H1 (cell line): ENCODE measurements around the gene FOXN4. TPM values are rescaled to one million over a fixed set of nuclear protein-coding genes. Genes with fewer than 3 reads are reported as not detected.

ENCODE experiments used
- CTCF ChIA-PET: fragments of 300-600 bp; sonication (Branson Sonifier 250); formaldehyde crosslinking; loops from one replicate; lab custom pipeline; 2021; ENCODE audit not compliant: partially characterized antibody; lab: Charles Lee
- POLR2A ChIA-PET: fragments of 300-600 bp; sonication (Branson Sonifier 250); formaldehyde crosslinking; loops from one replicate; lab custom pipeline; 2021; ENCODE audit warnings: inconsistent platforms; ENCODE audit not compliant: partially characterized antibody; lab: Charles Lee
- DNase-seq, 2 experiments: peaks; one replicate each; pipeline versions ENCODE4 v3.0.0 to v3.0.0-alpha.2; 2010 to 2022; ENCODE audit warnings: low spot score in 2 of 2, low read depth in 1 of 2, mixed read lengths in 1 of 2
- FAIRE-seq: peaks from 2 replicates; lab custom pipeline; 2011; peaks lifted over from hg19 to GRCh38; lab: Jason Lieb, UNC
- H2AFZ ChIP-seq: 2 replicates; pipeline ENCODE4 v1.8.1; 2012; ENCODE audit warnings: low read length, inconsistent platforms
- H2AK5ac ChIP-seq: 2 replicates; pipeline ENCODE4 v1.6.1; 2013; ENCODE audit warnings: low read depth, low read length
- H2BK120ac ChIP-seq: replicated peaks from 2 replicates; pipeline ENCODE3; 2013; ENCODE audit warnings: low read depth, low read length, inconsistent platforms
- H2BK12ac ChIP-seq: 2 replicates; pipeline ENCODE4 v1.6.1; 2013; ENCODE audit warnings: low read depth, low read length
- H2BK15ac ChIP-seq: 2 replicates; pipeline ENCODE4 v1.6.1; 2013; ENCODE audit warnings: low read length
- H2BK20ac ChIP-seq: 2 replicates; pipeline ENCODE4 v1.6.1; 2013; ENCODE audit warnings: low read length
- H2BK5ac ChIP-seq: 2 replicates; pipeline ENCODE4 v1.6.1; 2013; ENCODE audit warnings: low read depth, low read length
- H3K14ac ChIP-seq: 2 replicates; pipeline ENCODE4 v1.6.1; 2013; ENCODE audit warnings: inconsistent platforms; ENCODE audit not compliant: insufficient read length
- H3K18ac ChIP-seq: 2 replicates; pipeline ENCODE4 v1.6.1; 2013; ENCODE audit warnings: low read length; ENCODE audit errors: extremely low read depth
- H3K23ac ChIP-seq: 2 replicates; pipeline ENCODE4 v1.6.1; 2013; ENCODE audit warnings: inconsistent platforms; ENCODE audit not compliant: insufficient read length
- H3K23me2 ChIP-seq: 2 replicates; pipeline ENCODE4 v1.6.1; 2013; ENCODE audit warnings: low read depth, low read length
- H3K27ac ChIP-seq: 2 replicates; pipeline ENCODE4 v1.6.1; 2011; ENCODE audit warnings: low read depth, low read length, inconsistent platforms
- H3K27me3 ChIP-seq, 4 experiments: replicated peaks in 1 of 4; 1 replicate in 1 of 4; 2 replicates in 3 of 4; pipeline versions ENCODE4 v1.6.1 to v1.8.1; 2011 to 2013; ENCODE audit warnings: low read length in 3 of 4, mild to moderate bottlenecking in 3 of 4, inconsistent platforms in 2 of 4, mixed read lengths in 2 of 4, moderate library complexity in 1 of 4; ENCODE audit not compliant: control insufficient read depth in 3 of 4, insufficient read depth in 3 of 4; ENCODE audit errors: extremely low read depth in 1 of 4
- H3K36me3 ChIP-seq, 4 experiments: 2 replicates each; pipeline versions ENCODE4 v1.6.1 to v1.8.1; 2011 to 2013; ENCODE audit warnings: mild to moderate bottlenecking in 4 of 4, low read length in 3 of 4, moderate library complexity in 2 of 4, control low read depth in 1 of 4, inconsistent platforms in 1 of 4; ENCODE audit not compliant: insufficient read depth in 4 of 4, control insufficient read depth in 2 of 4
- H3K4ac ChIP-seq: replicated peaks from 2 replicates; pipeline ENCODE3; 2013; ENCODE audit warnings: low read length, low read depth, mixed read lengths, inconsistent platforms; ENCODE audit not compliant: insufficient read length
- H3K4me1 ChIP-seq, 4 experiments: replicated peaks in 1 of 4; 1 replicate in 1 of 4; 2 replicates in 3 of 4; pipeline versions ENCODE4 v1.6.1 to v1.8.1; 2011 to 2013; ENCODE audit warnings: low read length in 3 of 4, inconsistent platforms in 2 of 4, mixed read lengths in 1 of 4; ENCODE audit not compliant: insufficient read depth in 4 of 4, control insufficient read depth in 3 of 4
- H3K4me2 ChIP-seq, 2 experiments: 2 replicates each; pipeline versions ENCODE4 v1.6.1 to v1.8.1; 2011 to 2013; ENCODE audit warnings: low read depth in 2 of 2, low read length in 2 of 2, control low read depth in 1 of 2, inconsistent platforms in 1 of 2, mild to moderate bottlenecking in 1 of 2; ENCODE audit not compliant: insufficient read depth in 1 of 2
- H3K4me3 ChIP-seq, 4 experiments: fragments of 200-600, 300-600 bp in 1 of 4; sonication (generic), shearing (Covaris generic), sonication (Bioruptor Twin) in 1 of 4; 2 replicates each; pipeline versions ENCODE4 v1.5.1 to v1.8.1; 2011 to 2016; ENCODE audit warnings: low read length in 4 of 4, low read depth in 3 of 4, control low read depth in 2 of 4, inconsistent platforms in 2 of 4, mild to moderate bottlenecking in 2 of 4, mixed read lengths in 1 of 4, moderate library complexity in 1 of 4; ENCODE audit not compliant: insufficient read depth in 2 of 4; ENCODE audit errors: extremely low read depth in 1 of 4
- H3K56ac ChIP-seq: replicated peaks from 2 replicates; pipeline ENCODE3; 2013; ENCODE audit warnings: low read depth, mild to moderate bottlenecking, mixed read lengths, low read length, inconsistent platforms; ENCODE audit not compliant: insufficient read length
- H3K79me1 ChIP-seq: 2 replicates; pipeline ENCODE4 v1.6.1; 2013; ENCODE audit warnings: low read depth, low read length, control low read depth
- H3K79me2 ChIP-seq, 2 experiments: 2 replicates each; pipeline versions ENCODE4 v1.6.1 to v1.8.1; 2012 to 2013; ENCODE audit warnings: low read length in 2 of 2, mild to moderate bottlenecking in 2 of 2, inconsistent platforms in 1 of 2; ENCODE audit not compliant: insufficient read depth in 2 of 2, control insufficient read depth in 1 of 2
- H3K9ac ChIP-seq, 4 experiments: replicated peaks in 1 of 4; 1 replicate in 1 of 4; 2 replicates in 3 of 4; pipeline versions ENCODE4 v1.6.1 to v1.8.1; 2011 to 2013; ENCODE audit warnings: low read depth in 3 of 4, low read length in 3 of 4, control low read depth in 2 of 4, mild to moderate bottlenecking in 2 of 4, moderate library complexity in 2 of 4, inconsistent platforms in 1 of 4; ENCODE audit errors: extremely low read depth in 1 of 4
- H3K9me3 ChIP-seq, 2 experiments: 2 replicates each; pipeline versions ENCODE4 v1.6.1 to v1.8.1; 2012 to 2013; ENCODE audit warnings: mild to moderate bottlenecking in 2 of 2, moderate library complexity in 2 of 2, control low read depth in 1 of 2, inconsistent platforms in 1 of 2, low read depth in 1 of 2, low read length in 1 of 2, mixed read lengths in 1 of 2; ENCODE audit not compliant: insufficient read depth in 2 of 2
- H4K20me1 ChIP-seq, 2 experiments: replicated peaks in 1 of 2; 2 replicates each; pipeline versions ENCODE3 to v1.8.1; 2011 to 2013; ENCODE audit warnings: inconsistent platforms in 2 of 2, low read length in 2 of 2, mild to moderate bottlenecking in 1 of 2; ENCODE audit not compliant: insufficient read depth in 2 of 2, control insufficient read depth in 1 of 2
- H4K5ac ChIP-seq: 2 replicates; pipeline ENCODE4 v1.6.1; 2013; ENCODE audit warnings: low read length, low read depth, mixed read lengths, inconsistent platforms; ENCODE audit not compliant: insufficient read length
- H4K8ac ChIP-seq: 2 replicates; pipeline ENCODE4 v1.8.0; 2013; ENCODE audit warnings: mild to moderate bottlenecking, moderate library complexity, low read length, inconsistent platforms; ENCODE audit not compliant: insufficient read depth; ENCODE audit errors: extremely low read depth
- H4K91ac ChIP-seq: replicated peaks from 2 replicates; pipeline ENCODE3; 2013; ENCODE audit warnings: low read length, mixed read lengths, inconsistent platforms; ENCODE audit not compliant: insufficient read length
- ASH2L ChIP-seq: fragments of 200-600, 300-600 bp; sonication (generic); IDR thresholded peaks from one replicate; pipeline ENCODE4 v1.7.1; 2017; ENCODE audit warnings: low read length
- BACH1 ChIP-seq: IDR thresholded peaks from 2 replicates; pipeline ENCODE4 v1.6.1; 2012; ENCODE audit warnings: low read length, improper control_type of control experiment
- CBX5 ChIP-seq: fragments of 300-800, 300-1000 bp; sonication (generic); IDR thresholded peaks from 2 replicates; pipeline ENCODE4 v1.7.1; 2016; ENCODE audit warnings: antibody characterized with exemption, low read length, low read depth
- E2F6 ChIP-seq: IDR thresholded peaks from 2 replicates; pipeline ENCODE4 v1.6.1; 2012; ENCODE audit warnings: inconsistent platforms
- JUND ChIP-seq: IDR thresholded peaks from 2 replicates; pipeline ENCODE4 v1.6.1; 2011; ENCODE audit warnings: mild to moderate bottlenecking, improper control_type of control experiment, low read length
- RNF2 ChIP-seq: fragments of 200-900, 300-1000 bp; sonication (generic); IDR thresholded peaks from 2 replicates; pipeline ENCODE4 v1.7.1; 2016; ENCODE audit warnings: borderline replicate concordance, low read depth, mild to moderate bottlenecking, antibody characterized with exemption, low read length; ENCODE audit not compliant: poor library complexity, severe bottlenecking; ENCODE audit errors: missing control alignments
- SIRT6 ChIP-seq: IDR thresholded peaks from one replicate; pipeline ENCODE4 v1.7.1; 2012; ENCODE audit warnings: low read length, inconsistent platforms
- SP2 ChIP-seq: IDR thresholded peaks from 2 replicates; pipeline ENCODE4 v1.6.1; 2012; ENCODE audit warnings: mild to moderate bottlenecking, low read length, inconsistent platforms
- ZNF274 ChIP-seq: IDR thresholded peaks from 2 replicates; pipeline ENCODE4 v1.7.0; 2012; ENCODE audit warnings: low read length, borderline replicate concordance; ENCODE audit errors: extremely low read depth
- WGBS, 2 experiments: shearing (Covaris generic) in 1 of 2; methylation state at CpG; one replicate each; pipeline versions ENCODE4 v1.1.6 to v1.1.7; 2013 to 2015; ENCODE audit warnings: low lambda C conversion rate in 2 of 2, mixed read lengths in 2 of 2, inconsistent platforms in 1 of 2, low coverage in 1 of 2, missing lambda C conversion rate in 1 of 2; ENCODE audit not compliant: insufficient replicate concordance in 2 of 2, insufficient coverage in 1 of 2, insufficient read length in 1 of 2; ENCODE audit errors: extremely low coverage in 1 of 2, missing lambda C conversion rate in 1 of 2; 5-methylcytosine and 5-hydroxymethylcytosine counted together
- polyA plus RNA-seq, 7 experiments: library from polyadenylated mRNA; depleted of rRNA in 3 of 7; stranded (reverse) in 5 of 7; unstranded in 2 of 7; fragments of >200 nt in 5 of 7; fragments of 200-250 nt in 2 of 7; gene quantifications; 1 replicate in 5 of 7; 2 replicates in 1 of 7; 4 replicates in 1 of 7; pipeline versions ENCODE4 v1.2.1 to v1.2.3, GENCODE V29; 2011 to 2013; ENCODE audit warnings: missing spikeins in 2 of 7, mixed read lengths in 2 of 7
- total RNA-seq: library from RNA; stranded (reverse); fragmentation: NEBNext Ultra II Directional; extraction: Animal tissue kit (Norgen Biotek cat#: 25700); gene quantifications from 2 replicates; pipeline ENCODE4 v1.2.1, GENCODE V29; 2021
- TF ChIP-seq, protein P1 (sequence below): IDR thresholded peaks from 2 replicates; pipeline ENCODE4 v1.6.1; 2011; ENCODE audit warnings: low read depth, mild to moderate bottlenecking, low read length; ENCODE audit not compliant: insufficient read depth

Gene FOXN4
- total and polyA plus RNA-seq, 2 of the 8 experiments (the other 6 are each of a cell fraction or from before 2014, with no cell fraction given), result 0.26 to 0.29 TPM

DNA sequence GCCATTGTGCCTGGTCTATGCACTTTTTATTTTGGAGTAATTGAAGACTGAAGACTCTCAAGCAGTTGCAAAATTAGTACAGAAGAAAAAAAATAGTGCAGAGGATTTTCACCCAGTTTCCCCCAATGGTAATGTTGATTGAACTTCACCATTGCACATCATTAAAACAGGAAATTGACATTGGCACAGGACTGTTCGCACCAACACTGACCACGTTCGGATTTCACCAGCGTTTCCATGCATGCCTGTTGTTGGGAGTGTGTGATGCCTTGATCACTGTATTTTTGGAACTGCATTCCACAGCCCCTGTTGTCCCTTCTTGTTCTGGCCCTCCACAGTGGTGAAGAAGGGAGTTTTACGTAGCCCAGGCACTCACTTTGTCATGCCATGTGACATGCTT is 67.1 kb downstream of the FOXN4 start:
- FAIRE-seq (no peak), DNase-seq (no peak)
- H4K91ac ChIP-seq, result no peak overlapping the region
- no peak overlapping the region for H2BK12ac ChIP-seq
- H3K27me3 ChIP-seq, result no peaks in the 10 kb centered on the region
- H2BK20ac ChIP-seq, result no peak overlapping the region
- H3K4ac ChIP-seq, result no peak overlapping the region
- no peak overlapping the region for H3K4me2 ChIP-seq
- H4K5ac ChIP-seq, result no peak overlapping the region
- no peaks in the 10 kb centered on the region for H3K23me2 ChIP-seq
- no peak overlapping the region for H4K8ac ChIP-seq
- peaks cover 0 to 19% (median 5%) of the 10 kb centered on the region in 4 experiments; a peak in 6 of 8 replicates for H3K36me3 ChIP-seq
- H3K14ac ChIP-seq, result no peak overlapping the region
- no peaks in the 10 kb centered on the region for H3K79me2 ChIP-seq
- no peak overlapping the region for H3K18ac ChIP-seq
- H4K20me1 ChIP-seq, result peaks cover 0 to 1% of the 10 kb centered on the region in 2 experiments
- no peak overlapping the region for H2AFZ ChIP-seq
- H3K23ac ChIP-seq, result no peak overlapping the region
- 95% methylated on average over 5 of the region's 5 CpGs; no CpG with 5 or more reads in 1 of the 2 experiments for WGBS, 2 experiments
- no peak overlapping the region for H3K4me3 ChIP-seq
- POLR2A ChIA-PET, result no interaction called here
- no peak overlapping the region for H3K56ac ChIP-seq
- no peaks in the 10 kb centered on the region for H3K79me1 ChIP-seq
- H2BK15ac ChIP-seq, result no peak overlapping the region
- TF ChIP-seq SP2 (no peak), ASH2L (no peak), BACH1 (no peak), CBX5 (no peak), RNF2 (no peak), JUND (no peak), E2F6 (no peak), ZNF274 (no peak), SIRT6 (no peak)
- TF ChIP-seq, protein P1, sequence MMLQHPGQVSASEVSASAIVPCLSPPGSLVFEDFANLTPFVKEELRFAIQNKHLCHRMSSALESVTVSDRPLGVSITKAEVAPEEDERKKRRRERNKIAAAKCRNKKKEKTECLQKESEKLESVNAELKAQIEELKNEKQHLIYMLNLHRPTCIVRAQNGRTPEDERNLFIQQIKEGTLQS, result no peak
- CTCF ChIA-PET, result no interaction called here
- H2BK120ac ChIP-seq, result no peak overlapping the region
- no peaks in the 10 kb centered on the region for H3K9me3 ChIP-seq
- H3K9ac ChIP-seq, result no peak overlapping the region
- no peaks in the 10 kb centered on the region for H3K4me1 ChIP-seq
- H3K27ac ChIP-seq, result no peak overlapping the region
- no peak overlapping the region for H2AK5ac ChIP-seq
- no peak overlapping the region for H2BK5ac ChIP-seq
